ENCODE data around the gene DNAH11. TPM values are rescaled to one million over a fixed set of nuclear protein-coding genes. Genes with fewer than 3 reads are reported as not detected.
A peak's percentile ranks its signal among the peaks of the same experiment; 100 is the strongest.

Gene DNAH11
- total and polyA plus RNA-seq, 2 of the 13 experiments (the other 11 are each of a cell fraction or from before 2014, with no cell fraction given), result not detected

DNA sequence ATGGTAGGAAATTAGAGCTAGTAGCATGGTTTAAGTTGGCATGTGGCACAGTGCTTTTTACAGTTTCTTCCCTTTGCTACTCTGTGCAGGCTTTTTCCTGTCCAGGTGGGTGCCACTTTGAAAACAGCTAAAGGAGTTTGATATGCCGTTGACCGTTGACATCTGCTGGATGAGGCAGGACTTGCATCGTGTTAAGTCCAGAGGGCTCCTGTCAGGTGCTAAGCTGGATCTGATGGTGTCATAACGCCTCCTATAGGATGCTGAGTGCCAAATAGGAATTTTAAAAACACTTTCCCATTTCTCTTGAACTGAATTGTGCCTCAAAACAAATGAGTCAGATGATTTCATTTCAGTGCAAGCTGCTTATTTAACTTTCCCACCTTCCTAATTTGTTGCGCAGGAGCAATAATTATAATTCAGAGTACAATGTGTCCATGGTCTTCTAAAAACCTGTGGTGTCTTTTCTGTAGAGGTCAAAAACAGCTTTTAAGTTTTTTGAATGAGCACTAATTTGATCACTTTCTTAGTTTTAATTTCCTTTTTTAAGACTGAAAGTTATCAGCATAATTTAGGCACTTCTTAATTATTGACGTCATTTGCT is 224.6 kb downstream of the DNAH11 start (continued):
- TF ChIP-seq, protein P1, sequence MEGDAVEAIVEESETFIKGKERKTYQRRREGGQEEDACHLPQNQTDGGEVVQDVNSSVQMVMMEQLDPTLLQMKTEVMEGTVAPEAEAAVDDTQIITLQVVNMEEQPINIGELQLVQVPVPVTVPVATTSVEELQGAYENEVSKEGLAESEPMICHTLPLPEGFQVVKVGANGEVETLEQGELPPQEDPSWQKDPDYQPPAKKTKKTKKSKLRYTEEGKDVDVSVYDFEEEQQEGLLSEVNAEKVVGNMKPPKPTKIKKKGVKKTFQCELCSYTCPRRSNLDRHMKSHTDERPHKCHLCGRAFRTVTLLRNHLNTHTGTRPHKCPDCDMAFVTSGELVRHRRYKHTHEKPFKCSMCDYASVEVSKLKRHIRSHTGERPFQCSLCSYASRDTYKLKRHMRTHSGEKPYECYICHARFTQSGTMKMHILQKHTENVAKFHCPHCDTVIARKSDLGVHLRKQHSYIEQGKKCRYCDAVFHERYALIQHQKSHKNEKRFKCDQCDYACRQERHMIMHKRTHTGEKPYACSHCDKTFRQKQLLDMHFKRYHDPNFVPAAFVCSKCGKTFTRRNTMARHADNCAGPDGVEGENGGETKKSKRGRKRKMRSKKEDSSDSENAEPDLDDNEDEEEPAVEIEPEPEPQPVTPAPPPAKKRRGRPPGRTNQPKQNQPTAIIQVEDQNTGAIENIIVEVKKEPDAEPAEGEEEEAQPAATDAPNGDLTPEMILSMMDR (CRISPR knock-in tag; IDR thresholded peaks at IDR 0.05), result peak; percentile 89
- TF ChIP-seq ZMYM2 (CRISPR knock-in tag; IDR thresholded peaks at IDR 0.05) (no peak), ZNF367 (CRISPR knock-in tag; IDR thresholded peaks at IDR 0.05; ENCODE audit: borderline replicate concordance) (no peak), CHD4 (IDR thresholded peaks at IDR 0.05; ENCODE audit: borderline replicate concordance, low read length) (no peak), ZNF230 (CRISPR knock-in tag; IDR thresholded peaks at IDR 0.05) (peak; percentile 97), RAD21 (CRISPR knock-in tag; IDR thresholded peaks at IDR 0.05) (peak; percentile 81), JUNB (CRISPR knock-in tag; IDR thresholded peaks at IDR 0.05; ENCODE audit: borderline replicate concordance) (no peak), NFRKB (IDR thresholded peaks at IDR 0.05) (no peak), TCF12 (IDR thresholded peaks at IDR 0.05) (no peak), TCF12 (CRISPR knock-in tag; IDR thresholded peaks at IDR 0.05) (no peak), ZNF652 (CRISPR knock-in tag; IDR thresholded peaks at IDR 0.05; ENCODE audit: borderline replicate concordance, low read depth) (no peak), CREB1 (IDR thresholded peaks at IDR 0.05) (0 out of 2 replicates have a peak, but pooled peaks have one; percentile 2), CREB1 (CRISPR knock-in tag; IDR thresholded peaks at IDR 0.05) (no peak), XRCC5 (optimal IDR thresholded peaks at IDR 0.05; ENCODE audit: low read length) (peak; percentile 51), KDM6A (CRISPR knock-in tag; IDR thresholded peaks at IDR 0.05; ENCODE audit: low read depth) (no peak), SMC3 (IDR thresholded peaks at IDR 0.05; ENCODE audit: low read length) (peak; percentile 90)
- TF ChIP-seq, protein P2, sequence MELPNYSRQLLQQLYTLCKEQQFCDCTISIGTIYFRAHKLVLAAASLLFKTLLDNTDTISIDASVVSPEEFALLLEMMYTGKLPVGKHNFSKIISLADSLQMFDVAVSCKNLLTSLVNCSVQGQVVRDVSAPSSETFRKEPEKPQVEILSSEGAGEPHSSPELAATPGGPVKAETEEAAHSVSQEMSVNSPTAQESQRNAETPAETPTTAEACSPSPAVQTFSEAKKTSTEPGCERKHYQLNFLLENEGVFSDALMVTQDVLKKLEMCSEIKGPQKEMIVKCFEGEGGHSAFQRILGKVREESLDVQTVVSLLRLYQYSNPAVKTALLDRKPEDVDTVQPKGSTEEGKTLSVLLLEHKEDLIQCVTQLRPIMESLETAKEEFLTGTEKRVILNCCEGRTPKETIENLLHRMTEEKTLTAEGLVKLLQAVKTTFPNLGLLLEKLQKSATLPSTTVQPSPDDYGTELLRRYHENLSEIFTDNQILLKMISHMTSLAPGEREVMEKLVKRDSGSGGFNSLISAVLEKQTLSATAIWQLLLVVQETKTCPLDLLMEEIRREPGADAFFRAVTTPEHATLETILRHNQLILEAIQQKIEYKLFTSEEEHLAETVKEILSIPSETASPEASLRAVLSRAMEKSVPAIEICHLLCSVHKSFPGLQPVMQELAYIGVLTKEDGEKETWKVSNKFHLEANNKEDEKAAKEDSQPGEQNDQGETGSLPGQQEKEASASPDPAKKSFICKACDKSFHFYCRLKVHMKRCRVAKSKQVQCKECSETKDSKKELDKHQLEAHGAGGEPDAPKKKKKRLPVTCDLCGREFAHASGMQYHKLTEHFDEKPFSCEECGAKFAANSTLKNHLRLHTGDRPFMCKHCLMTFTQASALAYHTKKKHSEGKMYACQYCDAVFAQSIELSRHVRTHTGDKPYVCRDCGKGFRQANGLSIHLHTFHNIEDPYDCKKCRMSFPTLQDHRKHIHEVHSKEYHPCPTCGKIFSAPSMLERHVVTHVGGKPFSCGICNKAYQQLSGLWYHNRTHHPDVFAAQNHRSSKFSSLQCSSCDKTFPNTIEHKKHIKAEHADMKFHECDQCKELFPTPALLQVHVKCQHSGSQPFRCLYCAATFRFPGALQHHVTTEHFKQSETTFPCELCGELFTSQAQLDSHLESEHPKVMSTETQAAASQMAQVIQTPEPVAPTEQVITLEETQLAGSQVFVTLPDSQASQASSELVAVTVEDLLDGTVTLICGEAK (IDR thresholded peaks at IDR 0.05), result no peak
- TF ChIP-seq, protein P2 (CRISPR knock-in tag; IDR thresholded peaks at IDR 0.05), result no peak
- TF ChIP-seq, protein P3, sequence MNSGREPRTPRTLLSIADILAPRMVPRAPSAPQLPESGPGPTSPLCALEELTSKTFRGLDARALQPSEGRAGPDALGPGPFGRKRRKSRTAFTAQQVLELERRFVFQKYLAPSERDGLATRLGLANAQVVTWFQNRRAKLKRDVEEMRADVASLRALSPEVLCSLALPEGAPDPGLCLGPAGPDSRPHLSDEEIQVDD (CRISPR knock-in tag; IDR thresholded peaks at IDR 0.05; ENCODE audit: borderline replicate concordance), result no peak
- TF ChIP-seq, protein P4, sequence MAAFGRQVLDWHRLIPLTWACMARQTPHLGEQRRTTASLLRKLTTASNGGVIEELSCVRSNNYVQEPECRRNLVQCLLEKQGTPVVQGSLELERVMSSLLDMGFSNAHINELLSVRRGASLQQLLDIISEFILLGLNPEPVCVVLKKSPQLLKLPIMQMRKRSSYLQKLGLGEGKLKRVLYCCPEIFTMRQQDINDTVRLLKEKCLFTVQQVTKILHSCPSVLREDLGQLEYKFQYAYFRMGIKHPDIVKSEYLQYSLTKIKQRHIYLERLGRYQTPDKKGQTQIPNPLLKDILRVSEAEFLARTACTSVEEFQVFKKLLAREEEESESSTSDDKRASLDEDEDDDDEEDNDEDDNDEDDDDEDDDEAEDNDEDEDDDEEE (CRISPR knock-in tag; IDR thresholded peaks at IDR 0.05), result no peak

Measured in HepG2 (cell line).